ENCODE measurements around the gene BMPR1A.
"Not testable (repeated sequence)": the region's sequence is repeated elsewhere in the genome, so short reads cannot be mapped to it uniquely, and the experiment has no call there.

The BMPR1A gene

DNA sequence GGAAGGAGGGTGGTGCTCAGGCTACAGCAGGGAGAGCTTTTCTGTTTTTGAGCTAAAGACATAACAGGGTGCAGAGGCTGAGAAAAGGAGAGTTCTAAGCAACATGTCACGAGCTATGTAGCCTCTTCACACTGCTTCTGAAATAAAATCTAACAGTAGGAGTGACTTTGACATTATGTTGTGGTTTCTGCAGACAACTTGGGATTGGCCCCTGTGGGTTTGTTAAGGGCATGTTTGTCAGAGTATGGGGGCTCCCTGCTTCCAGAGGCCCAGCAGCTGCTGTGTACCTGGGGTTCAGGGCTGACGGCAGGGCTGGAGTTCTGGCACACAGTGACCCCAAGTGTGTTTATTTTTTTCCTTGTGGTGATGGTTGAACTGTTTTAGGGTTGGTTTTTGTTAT lies 176.3 kb downstream of the BMPR1A start:
- H3K27ac ChIP-seq = no peak overlapping the region
- TF ChIP-seq, protein P1, sequence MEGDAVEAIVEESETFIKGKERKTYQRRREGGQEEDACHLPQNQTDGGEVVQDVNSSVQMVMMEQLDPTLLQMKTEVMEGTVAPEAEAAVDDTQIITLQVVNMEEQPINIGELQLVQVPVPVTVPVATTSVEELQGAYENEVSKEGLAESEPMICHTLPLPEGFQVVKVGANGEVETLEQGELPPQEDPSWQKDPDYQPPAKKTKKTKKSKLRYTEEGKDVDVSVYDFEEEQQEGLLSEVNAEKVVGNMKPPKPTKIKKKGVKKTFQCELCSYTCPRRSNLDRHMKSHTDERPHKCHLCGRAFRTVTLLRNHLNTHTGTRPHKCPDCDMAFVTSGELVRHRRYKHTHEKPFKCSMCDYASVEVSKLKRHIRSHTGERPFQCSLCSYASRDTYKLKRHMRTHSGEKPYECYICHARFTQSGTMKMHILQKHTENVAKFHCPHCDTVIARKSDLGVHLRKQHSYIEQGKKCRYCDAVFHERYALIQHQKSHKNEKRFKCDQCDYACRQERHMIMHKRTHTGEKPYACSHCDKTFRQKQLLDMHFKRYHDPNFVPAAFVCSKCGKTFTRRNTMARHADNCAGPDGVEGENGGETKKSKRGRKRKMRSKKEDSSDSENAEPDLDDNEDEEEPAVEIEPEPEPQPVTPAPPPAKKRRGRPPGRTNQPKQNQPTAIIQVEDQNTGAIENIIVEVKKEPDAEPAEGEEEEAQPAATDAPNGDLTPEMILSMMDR (conservative IDR thresholded peaks at IDR 0.05) = no peak

DNA sequence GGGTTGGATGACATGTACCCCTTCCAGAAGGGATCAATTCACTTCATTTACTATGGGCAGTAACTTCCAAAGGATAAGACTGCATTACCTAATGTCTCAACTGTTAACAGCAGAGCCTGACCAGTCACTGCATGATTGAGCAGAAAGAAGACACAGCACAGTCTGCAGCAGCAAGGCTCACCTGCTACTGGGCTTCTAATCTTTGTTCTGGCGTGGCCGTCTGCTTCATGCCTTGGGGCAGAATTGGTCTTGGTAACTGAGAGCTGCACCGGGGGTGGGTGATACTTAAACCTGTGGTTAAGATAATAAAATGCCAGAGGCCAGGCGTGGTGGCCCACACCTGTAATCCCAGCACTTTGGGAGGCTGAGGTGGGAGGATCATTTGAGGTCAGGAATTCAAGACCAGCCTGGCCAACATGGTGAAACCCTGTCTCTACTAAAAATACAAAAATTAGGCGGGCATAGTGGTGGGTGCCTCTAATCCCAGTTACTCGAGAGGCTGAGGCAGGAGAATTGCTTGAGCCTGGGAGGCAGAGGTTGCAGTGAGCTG lies 177.8 kb downstream of the BMPR1A start:
- H3K27ac ChIP-seq = not testable (repeated sequence)

DNA sequence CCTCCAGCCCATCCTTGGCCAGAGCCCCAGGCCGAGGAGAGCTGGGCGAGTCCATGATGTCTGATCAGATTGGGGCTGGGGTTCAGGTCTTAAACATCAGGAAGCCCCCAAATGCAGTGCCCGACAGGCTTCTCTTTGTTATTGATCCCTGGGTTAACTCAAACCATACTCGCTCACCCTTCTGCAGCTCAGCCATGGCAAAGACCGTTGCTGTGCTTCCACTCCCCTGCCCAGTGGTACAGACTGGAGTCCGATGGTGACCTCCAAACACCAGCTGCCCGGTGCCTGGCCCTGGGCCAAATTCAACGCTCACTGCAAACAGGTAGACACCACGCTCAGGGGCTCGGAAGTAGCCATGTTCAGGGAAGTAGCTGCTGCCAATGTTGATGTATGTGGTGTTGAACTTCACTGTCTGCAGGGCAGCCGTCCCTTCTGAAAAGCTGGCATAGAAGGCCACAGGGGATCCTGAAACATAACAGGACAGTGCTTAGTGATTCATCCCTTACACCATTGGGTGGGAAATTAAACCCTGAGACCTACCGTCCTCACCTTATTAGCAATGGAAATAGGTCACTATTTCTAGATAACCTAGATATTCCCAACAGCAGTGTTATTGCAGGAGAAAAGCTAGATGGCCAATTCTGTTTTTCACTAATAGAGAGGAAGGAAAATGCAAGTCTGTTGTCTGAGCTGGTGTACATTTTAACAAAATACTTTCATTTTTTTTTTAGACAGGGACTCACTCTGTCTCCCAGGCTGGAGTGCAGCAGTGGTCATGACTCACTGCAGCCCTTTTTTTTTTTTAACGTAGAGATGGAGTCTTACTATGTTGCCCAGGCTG lies 180.5 kb downstream of the BMPR1A start:
- no peak overlapping the region for H3K27ac ChIP-seq

DNA sequence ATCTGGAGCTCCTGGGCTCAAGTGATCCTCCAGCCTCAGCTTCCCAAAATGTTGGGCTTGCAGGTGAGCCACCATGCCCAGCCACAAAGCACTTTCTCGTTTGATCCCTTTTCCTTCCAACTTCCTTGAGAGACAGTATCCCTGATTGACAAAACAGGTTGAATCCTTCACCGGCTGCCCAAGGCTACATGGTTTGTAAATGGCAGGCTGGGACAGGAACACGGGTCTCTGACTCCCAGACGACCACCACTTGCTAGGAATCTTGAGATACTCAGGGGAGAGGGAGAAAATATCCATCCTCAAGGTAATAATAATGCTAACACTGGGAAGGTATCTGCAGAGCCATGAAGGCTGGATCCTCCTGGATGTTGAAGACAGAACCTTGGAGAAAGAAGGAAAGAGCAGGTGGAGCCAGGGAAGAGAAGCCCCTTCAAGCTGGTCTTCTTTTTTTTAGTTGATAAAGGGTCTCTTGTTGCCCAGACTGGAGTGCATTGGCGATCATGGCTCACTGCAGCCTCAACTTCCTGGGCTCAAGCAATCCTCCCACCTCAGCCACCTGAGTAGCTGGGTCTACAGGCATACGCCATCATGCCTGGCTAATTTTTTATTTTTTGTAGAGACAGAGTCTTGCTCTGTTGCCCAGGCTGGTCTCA lies 181.2 kb downstream of the BMPR1A start:
- TF ChIP-seq, protein P1 (conservative IDR thresholded peaks at IDR 0.05) = no peak
- H3K27ac ChIP-seq = no peak overlapping the region

More for the DNA sequence above, 180.5 kb downstream of the BMPR1A start:
- TF ChIP-seq, protein P1 (conservative IDR thresholded peaks at IDR 0.05) = no peak

DNA sequence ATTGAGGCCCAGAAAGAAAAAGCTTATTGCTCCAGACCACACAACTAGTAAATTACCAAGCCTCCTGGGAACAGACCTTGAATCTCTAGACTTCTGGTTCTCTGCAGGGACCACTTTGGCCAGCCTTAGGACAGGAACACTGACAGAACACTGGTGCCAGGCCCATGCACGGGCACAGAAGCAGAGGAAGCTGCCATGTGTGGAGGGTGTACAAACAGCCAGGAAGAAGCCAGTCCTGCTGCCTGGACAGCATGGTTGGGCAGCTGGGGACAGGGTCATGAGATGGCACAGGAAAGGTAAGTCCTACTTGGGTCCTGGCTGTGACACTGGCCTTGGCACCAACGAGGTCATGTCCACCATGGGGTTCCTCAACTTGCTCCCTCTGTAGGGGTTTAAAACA lies 181.8 kb downstream of the BMPR1A start:
- TF ChIP-seq, protein P1 (conservative IDR thresholded peaks at IDR 0.05) = no peak
- H3K27ac ChIP-seq = no peak overlapping the region

DNA sequence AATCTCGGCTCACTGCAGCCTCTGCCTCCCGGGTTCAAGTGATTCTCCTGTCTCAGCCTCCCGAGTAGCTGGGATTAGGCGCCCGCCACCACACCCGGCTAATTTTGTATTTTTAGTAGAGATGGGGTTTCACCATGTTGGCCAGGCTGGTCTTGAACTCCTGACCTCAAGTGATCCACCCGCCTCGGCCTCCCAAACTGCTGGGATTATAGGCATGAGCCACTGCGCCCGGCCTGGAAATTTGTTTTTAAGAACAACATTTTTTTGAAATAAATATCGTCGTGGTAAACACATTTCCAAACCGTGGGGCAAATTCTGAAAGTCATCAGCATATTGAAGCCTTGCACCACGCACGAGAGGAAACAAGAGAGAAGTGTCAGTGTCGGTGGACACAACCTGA lies 183.7 kb downstream of the BMPR1A start:
- peak overlapping the region; percentile 60; the same call in 1 of the 2 replicates for H3K27ac ChIP-seq

DNA sequence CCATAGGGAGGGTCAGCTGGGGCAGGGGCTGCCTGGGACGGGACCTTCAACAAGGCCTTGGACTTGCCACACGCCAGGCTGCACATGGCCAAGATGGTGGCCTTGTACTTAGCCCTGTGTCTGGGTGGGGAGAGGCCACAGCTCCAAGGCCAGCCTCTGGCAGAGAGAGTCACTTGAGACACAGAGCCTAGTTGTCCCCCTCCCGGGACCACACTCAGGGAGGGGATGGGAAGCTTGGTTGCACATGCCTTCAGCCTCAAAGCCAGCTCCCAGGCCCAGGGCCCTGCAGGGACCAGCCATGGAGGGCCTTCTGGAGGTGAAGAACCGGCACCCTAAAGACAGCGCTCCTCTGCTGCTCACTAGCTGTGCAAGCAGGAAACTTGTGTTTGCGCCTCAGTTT lies 184.3 kb downstream of the BMPR1A start:
- TF ChIP-seq, protein P1 (conservative IDR thresholded peaks at IDR 0.05) = no peak
- H3K27ac ChIP-seq = no peak overlapping the region

DNA sequence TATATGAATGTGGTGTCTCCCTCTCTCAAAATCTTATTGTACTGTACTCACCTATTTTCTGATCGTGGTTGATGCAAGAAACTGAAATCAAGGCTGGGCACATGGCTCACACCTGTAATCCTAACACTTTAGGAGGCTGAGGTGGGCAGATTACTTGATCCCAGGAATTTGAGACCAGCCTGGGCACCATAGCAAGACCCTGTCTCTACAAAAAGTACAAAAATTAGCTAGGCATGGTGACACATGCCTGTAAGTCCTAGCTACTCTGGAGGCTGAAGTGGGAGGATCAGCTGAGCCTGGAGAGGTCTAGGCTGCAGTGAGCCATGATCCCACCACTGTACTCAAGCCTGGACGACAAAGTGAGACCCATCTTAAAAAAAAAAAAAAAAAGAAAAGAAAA lies 185.0 kb downstream of the BMPR1A start:
- TF ChIP-seq, protein P1 (conservative IDR thresholded peaks at IDR 0.05) = no peak
- H3K27ac ChIP-seq = no peak overlapping the region

Measured in VCaP (cell line).